PFSK-1 (cell line): ENCODE data around the gene MEIOSIN.

Experiments
- FOXP2 ChIP-seq: optimal IDR thresholded peaks from 2 replicates; pipeline ENCODE3; 2011; ENCODE audit warnings: borderline replicate concordance, control low read depth, inconsistent platforms; ENCODE audit not compliant: insufficient read depth; ENCODE audit errors: extremely low read length, extremely low read depth
- POLR2AphosphoS5 ChIP-seq: IDR thresholded peaks from 2 replicates; pipeline ENCODE4 v1.6.1; 2012; ENCODE audit warnings: low read depth, mild to moderate bottlenecking, control low read depth, low read length, moderate library complexity
- TAF1 ChIP-seq: IDR thresholded peaks from 2 replicates; pipeline ENCODE4 v1.6.1; 2012; ENCODE audit warnings: low read length, control low read depth, borderline replicate concordance; ENCODE audit not compliant: insufficient read depth
- TF ChIP-seq, protein P1 (sequence below), 2 experiments: IDR thresholded peaks; 2 replicates each; pipeline versions ENCODE4 v1.6.1 to v1.8.0; 2011 to 2012; ENCODE audit warnings: low read depth in 2 of 2, low read length in 2 of 2, control low read depth in 1 of 2, inconsistent platforms in 1 of 2, mild to moderate bottlenecking in 1 of 2, moderate library complexity in 1 of 2; ENCODE audit not compliant: insufficient read depth in 1 of 2

DNA sequence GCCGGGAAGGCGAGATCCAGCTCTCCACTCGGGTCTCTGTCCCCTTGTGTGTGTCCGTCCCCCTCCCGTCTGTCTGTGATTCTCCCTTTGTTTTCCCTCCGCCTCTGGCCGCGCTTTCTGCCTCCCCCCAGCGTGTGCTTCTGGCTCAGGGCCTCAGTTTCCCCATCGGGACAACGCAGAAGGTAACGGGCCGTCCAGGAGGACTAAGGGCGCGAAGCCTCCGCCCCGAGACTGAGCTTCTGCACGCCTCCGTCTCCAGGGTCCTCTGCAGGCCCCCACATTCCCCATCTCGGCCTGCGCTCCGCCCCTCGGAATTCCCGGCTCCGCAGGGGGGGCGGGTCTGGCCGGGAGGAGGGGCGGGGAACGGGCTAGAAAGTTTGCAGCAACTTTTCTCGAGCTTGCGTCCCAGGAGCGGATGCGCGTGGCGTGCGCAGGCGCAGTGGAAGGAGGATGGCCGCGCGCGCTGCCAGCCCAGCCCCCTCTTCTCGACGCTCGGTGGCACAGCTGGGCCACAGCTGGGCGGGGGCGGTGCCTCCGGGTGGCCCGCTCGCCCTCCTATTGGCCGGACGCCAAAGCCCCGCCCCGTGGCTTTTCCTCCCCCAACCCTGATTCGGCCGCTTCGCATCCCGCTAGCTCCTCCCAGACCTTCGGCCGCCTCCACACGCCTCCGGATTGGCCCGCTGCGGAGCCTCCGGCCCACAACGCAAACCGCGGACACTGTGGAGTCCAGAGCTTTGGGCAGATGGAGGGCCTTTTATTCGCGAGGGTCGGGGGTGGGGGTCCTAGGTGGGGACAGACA is 35.9 kb downstream of the MEIOSIN start, which contains the start of gene SIX5:
- peak; percentile 70; the same call in 1 of the 2 replicates for TF ChIP-seq TAF1
- peak; percentile 31; the same call in 1 of the 2 replicates for TF ChIP-seq POLR2AphosphoS5
- TF ChIP-seq, protein P1, sequence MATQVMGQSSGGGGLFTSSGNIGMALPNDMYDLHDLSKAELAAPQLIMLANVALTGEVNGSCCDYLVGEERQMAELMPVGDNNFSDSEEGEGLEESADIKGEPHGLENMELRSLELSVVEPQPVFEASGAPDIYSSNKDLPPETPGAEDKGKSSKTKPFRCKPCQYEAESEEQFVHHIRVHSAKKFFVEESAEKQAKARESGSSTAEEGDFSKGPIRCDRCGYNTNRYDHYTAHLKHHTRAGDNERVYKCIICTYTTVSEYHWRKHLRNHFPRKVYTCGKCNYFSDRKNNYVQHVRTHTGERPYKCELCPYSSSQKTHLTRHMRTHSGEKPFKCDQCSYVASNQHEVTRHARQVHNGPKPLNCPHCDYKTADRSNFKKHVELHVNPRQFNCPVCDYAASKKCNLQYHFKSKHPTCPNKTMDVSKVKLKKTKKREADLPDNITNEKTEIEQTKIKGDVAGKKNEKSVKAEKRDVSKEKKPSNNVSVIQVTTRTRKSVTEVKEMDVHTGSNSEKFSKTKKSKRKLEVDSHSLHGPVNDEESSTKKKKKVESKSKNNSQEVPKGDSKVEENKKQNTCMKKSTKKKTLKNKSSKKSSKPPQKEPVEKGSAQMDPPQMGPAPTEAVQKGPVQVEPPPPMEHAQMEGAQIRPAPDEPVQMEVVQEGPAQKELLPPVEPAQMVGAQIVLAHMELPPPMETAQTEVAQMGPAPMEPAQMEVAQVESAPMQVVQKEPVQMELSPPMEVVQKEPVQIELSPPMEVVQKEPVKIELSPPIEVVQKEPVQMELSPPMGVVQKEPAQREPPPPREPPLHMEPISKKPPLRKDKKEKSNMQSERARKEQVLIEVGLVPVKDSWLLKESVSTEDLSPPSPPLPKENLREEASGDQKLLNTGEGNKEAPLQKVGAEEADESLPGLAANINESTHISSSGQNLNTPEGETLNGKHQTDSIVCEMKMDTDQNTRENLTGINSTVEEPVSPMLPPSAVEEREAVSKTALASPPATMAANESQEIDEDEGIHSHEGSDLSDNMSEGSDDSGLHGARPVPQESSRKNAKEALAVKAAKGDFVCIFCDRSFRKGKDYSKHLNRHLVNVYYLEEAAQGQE (IDR thresholded peaks at IDR 0.05; ENCODE audit: insufficient read depth in 1 of 2, low read depth in 2 of 2, low read length in 2 of 2) = peak; percentile 12 to 43; a peak in 1 of 4 replicates
- TF ChIP-seq FOXP2 = no peak
